K562 (cell line): ENCODE data around the gene ZNF485. TPM values are rescaled to one million over a fixed set of nuclear protein-coding genes. Genes with fewer than 3 reads are reported as not detected.
A peak's percentile ranks its signal among the peaks of the same experiment; 100 is the strongest.

Experiments
- BCL6 ChIP-seq: fragments of 250-450 bp; sonication (Bioruptor Pico); IDR thresholded peaks from 2 replicates; pipeline ENCODE4 v1.4.0; 2020
- CBX3 ChIP-seq, 2 experiments: IDR thresholded peaks; 1 replicate in 1 of 2; 2 replicates in 1 of 2; pipeline ENCODE4 v1.6.1; 2012; ENCODE audit warnings: inconsistent platforms in 2 of 2, low read length in 2 of 2, borderline replicate concordance in 1 of 2, control low read depth in 1 of 2
- CUX1 ChIP-seq: fragments of 200-800 bp; sonication (Bioruptor generic); IDR thresholded peaks from 2 replicates; pipeline ENCODE4 v1.6.1; 2016; ENCODE audit warnings: missing genetic modification characterization, missing compliant biosample characterization
- ELK1 ChIP-seq: sonication (generic); formaldehyde crosslinking; IDR thresholded peaks from 2 replicates; pipeline ENCODE4 v1.8.1; 2022; ENCODE audit warnings: missing genetic modification reagents
- OTX1 ChIP-seq: fragments of 450-650 bp; formaldehyde crosslinking; IDR thresholded peaks from 2 replicates; pipeline ENCODE4 v1.4.0; 2022; ENCODE audit warnings: mild to moderate bottlenecking
- POLR2A ChIP-seq: fragments of 450-650 bp; conservative IDR thresholded peaks from 2 replicates; pipeline ENCODE4 v1.6.1; 2016
- RAD21 ChIP-seq, 2 experiments: fragments of 250-450 bp in 1 of 2; fragments of 450-650 bp in 1 of 2; sonication (Bioruptor Pico) in 1 of 2; formaldehyde crosslinking in 1 of 2; IDR thresholded peaks in 1 of 2; conservative IDR thresholded peaks in 1 of 2; 2 replicates each; pipeline versions ENCODE4 v1.4.0 to v1.8.0; 2020 to 2022; ENCODE audit warnings: mild to moderate bottlenecking in 2 of 2, moderate library complexity in 1 of 2
- RBBP5 ChIP-seq: fragments of 200-600 bp; sonication (generic); IDR thresholded peaks from 2 replicates; pipeline ENCODE4 v1.6.1; 2012; ENCODE audit warnings: borderline replicate concordance, mild to moderate bottlenecking, low read length, control low read depth, inconsistent platforms; ENCODE audit not compliant: insufficient read depth, poor library complexity, severe bottlenecking
- RHOXF2B ChIP-seq: fragments of 250-450 bp; sonication (Bioruptor Pico); conservative IDR thresholded peaks from 2 replicates; pipeline ENCODE4 v1.5.1; 2021
- SAP30 ChIP-seq: fragments of 200-600 bp; sonication (generic); IDR thresholded peaks from 2 replicates; pipeline ENCODE4 v1.6.1; 2012; ENCODE audit warnings: borderline replicate concordance, low read depth, mild to moderate bottlenecking, moderate library complexity, low read length, control low read depth, inconsistent platforms; ENCODE audit not compliant: insufficient read depth, poor library complexity, severe bottlenecking
- TAF1 ChIP-seq: IDR thresholded peaks from 2 replicates; pipeline ENCODE4 v1.6.1; 2011; ENCODE audit warnings: mild to moderate bottlenecking, low read length, moderate library complexity; ENCODE audit not compliant: insufficient read depth, control insufficient read depth, severe bottlenecking; ENCODE audit errors: extremely low read depth
- U2AF2 ChIP-seq: fragments of 200-400 bp; formaldehyde crosslinking; optimal IDR thresholded peaks from 2 replicates; pipeline ENCODE3; 2017; ENCODE audit warnings: low read depth, mild to moderate bottlenecking, low read length
- XRCC5 ChIP-seq: fragments of 200-400 bp; formaldehyde crosslinking; IDR thresholded peaks from 2 replicates; pipeline ENCODE4 v1.6.1; 2017; ENCODE audit warnings: low read depth, mild to moderate bottlenecking, low read length
- ZNF217 ChIP-seq: sonication (generic); formaldehyde crosslinking; IDR thresholded peaks from 2 replicates; pipeline ENCODE4 v1.8.0; 2022; ENCODE audit warnings: mild to moderate bottlenecking, missing genetic modification reagents
- ZNF639 ChIP-seq, 2 experiments: fragments of 200-800 bp in 1 of 2; sonication (Bioruptor generic) in 1 of 2; sonication (generic) in 1 of 2; formaldehyde crosslinking in 1 of 2; IDR thresholded peaks in 1 of 2; conservative IDR thresholded peaks in 1 of 2; 2 replicates each; pipeline versions ENCODE4 v1.5.0 to v1.6.1; 2016 to 2020; ENCODE audit warnings: missing compliant biosample characterization in 1 of 2, missing genetic modification characterization in 1 of 2, missing genetic modification reagents in 1 of 2
- ZNF644 ChIP-seq: fragments of 200-800 bp; sonication (Bioruptor generic); IDR thresholded peaks from 2 replicates; pipeline ENCODE4 v1.6.1; 2016; ENCODE audit warnings: low read depth, missing genetic modification characterization, missing compliant biosample characterization
- ZNF717 ChIP-seq: fragments of 250-450 bp; sonication (Bioruptor Pico); IDR thresholded peaks from 2 replicates; pipeline ENCODE4 v1.5.0; 2021
- polyA plus RNA-seq, 8 experiments: library from polyadenylated mRNA; depleted of rRNA in 4 of 8; stranded (reverse) in 5 of 8; unstranded in 3 of 8; fragments of >200 nt; fragmentation: Nextera tagmentation in 2 of 8; fragmentation: Illumina TruSeq in 1 of 8; extraction: Ambion mirVana in 2 of 8; extraction: Trizol in 1 of 8; gene quantifications; 2 replicates each; pipeline versions ENCODE4 v1.2.1 to v1.2.3, GENCODE V29; 2011 to 2014; ENCODE audit warnings: inconsistent platforms in 1 of 8, missing spikeins in 1 of 8
- total RNA-seq, 7 experiments: library from RNA; depleted of rRNA in 6 of 7; stranded (reverse); fragments of >200 nt in 6 of 7; fragmentation: Illumina TruSeq in 2 of 7; extraction: Trizol in 2 of 7; gene quantifications; 2 replicates each; pipeline versions ENCODE4 v1.2.1 to v1.2.3, GENCODE V29; 2011 to 2021; ENCODE audit warnings: low replicate concordance in 1 of 7

The ZNF485 gene
- total and polyA plus RNA-seq, 9 of the 15 experiments (the other 6 are each of a cell fraction or from before 2014, with no cell fraction given), result 8.0 to 18.7 (median 11.9) TPM

GRCh38 chr10:43574001-43574892 is 32.0 kb upstream of the ZNF485 start, which contains the start of gene ZNF239 (continued):
- TF ChIP-seq OTX1 (CRISPR knock-in tag), result no peak
- no peak for TF ChIP-seq ZNF217 (CRISPR knock-in tag)
- peak; percentile 39 for TF ChIP-seq TAF1
- TF ChIP-seq BCL6 (CRISPR knock-in tag), result 0 out of 2 replicates have a peak, but pooled peaks have one; percentile 15
- TF ChIP-seq ZNF644 (tag), result no peak
- TF ChIP-seq CBX3 (IDR thresholded peaks at IDR 0.05; ENCODE audit: borderline replicate concordance in 1 of 2, low read length in 2 of 2), result no peak
- TF ChIP-seq SAP30, result peak; percentile 97
- TF ChIP-seq CUX1 (CRISPR knock-in tag), result no peak
- no peak for TF ChIP-seq ZNF717 (CRISPR knock-in tag)
- peak; percentile 91 for TF ChIP-seq XRCC5
- no peak for TF ChIP-seq RHOXF2B (CRISPR knock-in tag)
- no peak; a peak in 1 of 4 replicates for TF ChIP-seq ZNF639 (CRISPR knock-in tag; conservative IDR thresholded peaks at IDR 0.05 in 1 of 2, IDR thresholded peaks at IDR 0.05 in 1 of 2)
- peak; percentile 90 for TF ChIP-seq RBBP5
- no peak for TF ChIP-seq ELK1 (CRISPR knock-in tag)
- TF ChIP-seq U2AF2, result no peak
- peak in 1 of 2 experiments; percentile 12; a peak in 1 of 4 replicates for TF ChIP-seq RAD21 (CRISPR knock-in tag; conservative IDR thresholded peaks at IDR 0.05 in 1 of 2, IDR thresholded peaks at IDR 0.05 in 1 of 2)
- peak; percentile 76 for TF ChIP-seq POLR2A
